K562 (cell line): ENCODE results near the gene KNL1. TPM values are rescaled to one million over a fixed set of nuclear protein-coding genes. Genes with fewer than 3 reads are reported as not detected.
A peak's percentile ranks its signal among the peaks of the same experiment; 100 is the strongest.

Source experiments
- ATF7 ChIP-seq: fragments of 450-650 bp; IDR thresholded peaks from 2 replicates; pipeline ENCODE4 v1.7.1; 2014; ENCODE audit warnings: mild to moderate bottlenecking, moderate library complexity
- CCNT2 ChIP-seq: IDR thresholded peaks from 2 replicates; pipeline ENCODE4 v1.6.1; 2011; ENCODE audit warnings: borderline replicate concordance, low read depth, mild to moderate bottlenecking, moderate library complexity, mixed read lengths, low read length; ENCODE audit not compliant: insufficient read length; ENCODE audit errors: extremely low read depth
- CHD7 ChIP-seq: fragments of 200-600 bp; sonication (generic); IDR thresholded peaks from one replicate; pipeline ENCODE4 v1.6.1; 2012; ENCODE audit warnings: mild to moderate bottlenecking, low read depth, low read length, inconsistent platforms
- CXXC5 ChIP-seq: fragments of 250-450 bp; sonication (Bioruptor Pico); IDR thresholded peaks from 2 replicates; pipeline ENCODE4 v1.8.0; 2022; ENCODE audit warnings: inconsistent platforms, mild to moderate bottlenecking, moderate library complexity
- GABPA ChIP-seq: fragments of 200-800 bp; sonication (Bioruptor generic); conservative IDR thresholded peaks from 2 replicates; pipeline ENCODE4 v1.6.1; 2016; ENCODE audit warnings: low read depth, missing genetic modification characterization, missing compliant biosample characterization
- MITF ChIP-seq: IDR thresholded peaks from 2 replicates; pipeline ENCODE4 v1.6.1; 2014; ENCODE audit warnings: antibody characterized with exemption
- OTX1 ChIP-seq: fragments of 450-650 bp; formaldehyde crosslinking; IDR thresholded peaks from 2 replicates; pipeline ENCODE4 v1.4.0; 2022; ENCODE audit warnings: mild to moderate bottlenecking
- RBM15 ChIP-seq: fragments of 200-400 bp; formaldehyde crosslinking; IDR thresholded peaks from 2 replicates; pipeline ENCODE4 v1.6.1; 2018; ENCODE audit warnings: mild to moderate bottlenecking, low read length, moderate library complexity; ENCODE audit not compliant: insufficient read depth
- RCOR1 ChIP-seq, 2 experiments: IDR thresholded peaks; 2 replicates each; pipeline ENCODE4 v1.6.1; 2012; ENCODE audit warnings: low read depth in 2 of 2, low read length in 2 of 2, borderline replicate concordance in 1 of 2, improper control_type of control experiment in 1 of 2
- SMAD4 ChIP-seq: fragments of 250-450 bp; sonication (Bioruptor Pico); conservative IDR thresholded peaks from 2 replicates; pipeline ENCODE4 v1.8.0; 2021; ENCODE audit warnings: inconsistent platforms, mild to moderate bottlenecking, moderate library complexity
- ZNF134 ChIP-seq: fragments of 250-450 bp; sonication (Bioruptor Pico); conservative IDR thresholded peaks from 2 replicates; pipeline ENCODE4 v1.4.0; 2020
- ZNF589 ChIP-seq: fragments of 200-800 bp; sonication (Bioruptor generic); IDR thresholded peaks from 2 replicates; pipeline ENCODE4 v1.6.1; 2016; ENCODE audit warnings: low read depth, missing genetic modification characterization, missing compliant biosample characterization
- ZNF644 ChIP-seq: fragments of 200-800 bp; sonication (Bioruptor generic); IDR thresholded peaks from 2 replicates; pipeline ENCODE4 v1.6.1; 2016; ENCODE audit warnings: low read depth, missing genetic modification characterization, missing compliant biosample characterization
- ZNF764 ChIP-seq: fragments of 250-450 bp; sonication (Bioruptor Pico); IDR thresholded peaks from 2 replicates; pipeline ENCODE4 v1.4.0; 2020; ENCODE audit warnings: low read depth, mild to moderate bottlenecking, moderate library complexity
- polyA plus RNA-seq, 8 experiments: library from polyadenylated mRNA; depleted of rRNA in 4 of 8; stranded (reverse) in 5 of 8; unstranded in 3 of 8; fragments of >200 nt; fragmentation: Nextera tagmentation in 2 of 8; fragmentation: Illumina TruSeq in 1 of 8; extraction: Ambion mirVana in 2 of 8; extraction: Trizol in 1 of 8; gene quantifications; 2 replicates each; pipeline versions ENCODE4 v1.2.1 to v1.2.3, GENCODE V29; 2011 to 2014; ENCODE audit warnings: inconsistent platforms in 1 of 8, missing spikeins in 1 of 8
- total RNA-seq, 7 experiments: library from RNA; depleted of rRNA in 6 of 7; stranded (reverse); fragments of >200 nt in 6 of 7; fragmentation: Illumina TruSeq in 2 of 7; extraction: Trizol in 2 of 7; gene quantifications; 2 replicates each; pipeline versions ENCODE4 v1.2.1 to v1.2.3, GENCODE V29; 2011 to 2021; ENCODE audit warnings: low replicate concordance in 1 of 7

Gene KNL1
- total and polyA plus RNA-seq, 9 of the 15 experiments (the other 6 are each of a cell fraction or from before 2014, with no cell fraction given): 14.5 to 65.4 (median 34.6) TPM

GRCh38 chr15:40564591-40565332 is 29.3 kb upstream of the KNL1 start, which contains the start of gene CCDC32 (continued):
- TF ChIP-seq CHD7: no peak
- TF ChIP-seq ZNF134 (CRISPR knock-in tag): no peak
- peak; percentile 50; the same call in 1 of the 2 replicates for TF ChIP-seq GABPA (tag)
- 0 out of 2 replicates have a peak, but pooled peaks have one; percentile 47 for TF ChIP-seq MITF
- no peak; the same call in 1 of the 2 replicates for TF ChIP-seq CXXC5 (CRISPR knock-in tag)
- peak in 1 of 2 experiments; percentile 84; a peak in 2 of 4 replicates for TF ChIP-seq RCOR1 (IDR thresholded peaks at IDR 0.05; ENCODE audit: borderline replicate concordance in 1 of 2, low read depth in 2 of 2, low read length in 2 of 2)
- no peak for TF ChIP-seq ZNF764 (CRISPR knock-in tag)
- no peak for TF ChIP-seq RBM15
- peak; percentile 60 for TF ChIP-seq ATF7
- no peak for TF ChIP-seq ZNF589 (CRISPR knock-in tag)
- TF ChIP-seq ZNF644 (tag): no peak
- TF ChIP-seq OTX1 (CRISPR knock-in tag): no peak
- TF ChIP-seq SMAD4 (CRISPR knock-in tag): peak; percentile 49; the same call in 1 of the 2 replicates
- TF ChIP-seq CCNT2: no peak
